ENCODE results near the gene JAKMIP3.

The JAKMIP3 gene

GRCh38 chr10:132100556-132101349 is 35.0 kb downstream of the JAKMIP3 start:
- DNase-seq, result no peak

GRCh38 chr10:132101529-132101928 is 35.8 kb downstream of the JAKMIP3 start:
- DNase-seq, result no peak

GRCh38 chr10:132102071-132102716 is 36.4 kb downstream of the JAKMIP3 start:
- DNase-seq, result no peak

- no peak for DNase-seq
Measured at GRCh38 chr10:132102717-132103110, 37.0 kb downstream of the JAKMIP3 start.

- no peak for DNase-seq
Measured at GRCh38 chr10:132103116-132103910, 37.6 kb downstream of the JAKMIP3 start.

- no peak for DNase-seq
Measured at GRCh38 chr10:132104062-132104461, 38.3 kb downstream of the JAKMIP3 start.

GRCh38 chr10:132104471-132105301 is 38.9 kb downstream of the JAKMIP3 start:
- DNase-seq, result no peak

GRCh38 chr10:132105302-132105995 is 39.7 kb downstream of the JAKMIP3 start:
- no peak for DNase-seq

GRCh38 chr10:132106431-132106830 is 40.7 kb downstream of the JAKMIP3 start:
- no peak for DNase-seq

GRCh38 chr10:132107186-132107948 is 41.6 kb downstream of the JAKMIP3 start:
- DNase-seq, result no peak

- no peak for DNase-seq
Measured at GRCh38 chr10:132107949-132108877, 42.5 kb downstream of the JAKMIP3 start.

- DNase-seq, result no peak
Measured at GRCh38 chr10:132109341-132110110, 43.8 kb downstream of the JAKMIP3 start.

- no peak for DNase-seq
Measured at GRCh38 chr10:132110111-132110521, 44.4 kb downstream of the JAKMIP3 start.

- no peak for DNase-seq
Measured at GRCh38 chr10:132110713-132111112, 45.0 kb downstream of the JAKMIP3 start.

GRCh38 chr10:132111121-132111731 is 45.5 kb downstream of the JAKMIP3 start:
- DNase-seq, result peak; percentile 2

GRCh38 chr10:132111871-132112341 is 46.2 kb downstream of the JAKMIP3 start:
- DNase-seq, result peak; percentile 2

GRCh38 chr10:132112611-132113010 is 46.9 kb downstream of the JAKMIP3 start:
- peak; percentile 2 for DNase-seq

- no peak for DNase-seq
Measured at GRCh38 chr10:132113206-132113605, 47.5 kb downstream of the JAKMIP3 start.
